Coronary artery (tissue), 2 donors: ENCODE data around the gene EN1.

Experiments
- DNase-seq: peaks from one replicate; pipeline ENCODE4 v3.0.0-alpha.2; 2017; ENCODE audit warnings: low spot score
- H3K27ac ChIP-seq, 2 donors: fragments of 200-600 bp; sonication (generic); one replicate each; pipeline ENCODE4 v1.5.1; 2016 to 2019
- H3K4me3 ChIP-seq: fragments of 200-600 bp; sonication (generic); 2 replicates; pipeline ENCODE4 v1.5.1; 2016; ENCODE audit warnings: mild to moderate bottlenecking, moderate library complexity
- CTCF ChIP-seq: fragments of 200-600 bp; sonication (generic); IDR thresholded peaks from one replicate; pipeline ENCODE4 v1.5.1; 2019; ENCODE audit warnings: antibody characterized with exemption

Gene EN1

DNA sequence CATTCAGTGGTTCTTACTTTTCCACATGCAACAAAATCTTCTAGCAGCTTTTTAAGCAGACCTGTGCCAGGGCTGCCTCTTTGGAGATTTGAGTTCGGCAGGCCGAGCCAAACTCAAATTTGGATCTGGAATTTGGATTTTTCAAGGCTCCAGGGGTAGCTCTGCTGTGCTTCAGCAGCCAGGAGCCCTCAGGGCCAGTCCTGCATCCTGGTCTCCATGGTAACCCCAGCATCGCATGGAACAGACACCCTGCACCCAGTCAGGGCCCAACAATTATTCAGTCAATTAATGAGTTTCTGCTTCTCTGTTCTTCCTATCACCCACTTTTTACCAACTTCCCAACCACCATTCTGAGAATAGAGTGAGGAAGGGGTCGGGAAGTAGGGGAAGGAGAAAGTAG is 30.0 kb downstream of the EN1 start:
- no peak for TF ChIP-seq CTCF
- DNase-seq = no peak
- H3K27ac ChIP-seq = no peak overlapping the region
- no peak overlapping the region for H3K4me3 ChIP-seq

DNA sequence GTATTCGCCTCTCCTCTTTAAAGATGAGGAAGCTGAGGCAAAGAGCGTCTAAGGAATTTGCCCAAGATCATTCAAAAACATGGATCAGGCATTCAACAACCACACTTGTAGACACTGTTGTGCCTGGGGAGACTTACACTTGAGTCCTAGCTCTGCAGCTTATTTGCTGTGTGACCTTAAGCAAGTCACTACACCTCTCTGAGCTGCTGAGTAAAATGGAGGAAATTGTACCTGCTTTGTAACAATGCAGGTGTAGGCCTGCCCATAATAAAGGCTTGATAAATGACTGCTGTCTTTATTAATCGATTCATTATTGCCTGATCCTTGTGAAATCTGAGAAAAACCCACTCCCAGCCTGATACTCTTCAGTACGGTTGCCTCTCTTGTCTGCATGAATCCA is 30.8 kb downstream of the EN1 start:
- Histone ChIP-seq H3K4me3 (no peak overlapping the region), H3K27ac (no peak overlapping the region)
- DNase-seq = no peak
- no peak for TF ChIP-seq CTCF

- H3K27ac ChIP-seq = no peak overlapping the region
- no peak for DNase-seq
- TF ChIP-seq CTCF = no peak
- H3K4me3 ChIP-seq = no peak overlapping the region
These were observed 31.7 kb downstream of the EN1 start for GRCh38 chr2:118815731-118816130.

DNA sequence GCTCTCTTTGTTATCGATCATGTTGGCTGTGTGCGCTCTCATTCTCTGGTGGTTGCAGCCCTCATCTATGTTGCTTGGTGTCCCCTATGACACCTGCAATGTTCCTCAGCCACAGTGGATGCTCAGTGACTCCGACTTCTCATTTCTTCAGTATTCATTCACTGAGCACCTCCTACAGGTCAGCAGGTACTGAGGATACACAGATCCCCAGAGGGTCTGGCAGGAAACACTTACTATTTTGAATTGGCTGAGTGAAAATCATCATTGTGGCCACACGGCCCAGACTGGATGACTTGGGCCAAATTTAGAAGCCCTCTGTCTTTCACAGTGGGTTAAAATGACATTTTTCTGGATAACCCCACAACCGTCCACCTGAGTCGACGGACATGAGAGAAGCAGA is 32.1 kb downstream of the EN1 start:
- DNase-seq = no peak
- H3K27ac ChIP-seq = no peak overlapping the region
- TF ChIP-seq CTCF = no peak
- no peak overlapping the region for H3K4me3 ChIP-seq

GRCh38 chr2:118814368-118814767 is 33.1 kb downstream of the EN1 start:
- no peak overlapping the region for H3K4me3 ChIP-seq
- no peak for DNase-seq
- no peak overlapping the region for H3K27ac ChIP-seq
- TF ChIP-seq CTCF = no peak

DNA sequence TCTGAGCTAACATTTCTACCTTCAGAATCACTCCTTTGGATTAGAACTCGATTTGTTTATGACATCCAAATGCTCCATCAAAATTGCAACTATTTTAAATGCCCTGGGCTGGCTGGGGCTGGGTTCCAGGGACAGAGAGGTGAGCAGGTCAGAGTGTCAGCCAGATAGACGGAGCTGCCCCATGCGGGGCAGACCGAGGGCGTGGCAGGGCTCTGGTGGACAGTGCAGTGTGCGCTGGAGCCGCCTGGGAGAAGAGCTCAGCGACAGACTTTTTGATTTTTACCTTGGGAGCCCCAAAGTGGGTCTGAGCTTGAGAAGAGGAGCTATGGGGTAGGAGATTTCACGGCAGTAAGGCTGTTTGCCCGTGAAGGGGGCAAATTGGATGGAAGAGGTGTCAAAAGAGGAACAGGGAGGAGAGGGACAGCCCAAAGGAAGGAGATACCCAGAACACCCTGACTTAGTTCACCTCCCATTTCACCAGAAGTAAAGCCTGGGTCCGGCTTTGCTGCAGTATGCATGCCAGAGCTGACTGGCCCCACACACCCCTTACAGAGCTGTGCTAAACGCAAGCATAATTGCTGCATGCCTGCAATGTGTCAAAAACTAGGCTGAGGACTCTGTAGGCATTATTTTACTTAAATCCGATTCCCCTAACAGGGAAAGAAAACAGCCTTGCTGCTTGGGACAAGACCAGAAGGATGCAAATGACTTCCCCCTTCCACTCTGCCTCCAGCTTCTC is 33.7 kb downstream of the EN1 start:
- Histone ChIP-seq H3K4me3 (no peak overlapping the region), H3K27ac (no peak overlapping the region)
- no peak for TF ChIP-seq CTCF
- DNase-seq = no peak

- Histone ChIP-seq H3K27ac (no peak overlapping the region), H3K4me3 (no peak overlapping the region)
- DNase-seq = no peak
- no peak for TF ChIP-seq CTCF
These were observed 34.3 kb downstream of the EN1 start for GRCh38 chr2:118813111-118813510.
